ENCODE measurements around the gene DNM3.
"Not testable (repeated sequence)": the region's sequence is repeated elsewhere in the genome, so short reads cannot be mapped to it uniquely, and the experiment has no call there.

DNM3 gene

GRCh38 chr1:171841050-171841910 is at the start of gene DNM3:
Gene DNM3, plus strand, starts transcription at chr1:171841498. Its CDS starts 159 bp downstream, at chr1:171841657.
- peak; percentile 53 to 60 for DNase-seq (ENCODE audit: low read depth in 2 of 2)

GRCh38 chr1:171792656-171793369 is 48.5 kb upstream of the DNM3 start:
- no peak for DNase-seq (ENCODE audit: low read depth in 2 of 2)

GRCh38 chr1:171793636-171794035 is 47.7 kb upstream of the DNM3 start:
- no peak for DNase-seq (ENCODE audit: low read depth in 2 of 2)

GRCh38 chr1:171794085-171794484 is 47.2 kb upstream of the DNM3 start:
- peak; percentile 29 to 52 for DNase-seq (ENCODE audit: low read depth in 2 of 2)

- DNase-seq (ENCODE audit: low read depth in 2 of 2), result no peak
Observed at GRCh38 chr1:171796592-171796991, 44.7 kb upstream of the DNM3 start.

GRCh38 chr1:171798311-171798710 is 43.0 kb upstream of the DNM3 start:
- no peak for DNase-seq (ENCODE audit: low read depth in 2 of 2)

DNA sequence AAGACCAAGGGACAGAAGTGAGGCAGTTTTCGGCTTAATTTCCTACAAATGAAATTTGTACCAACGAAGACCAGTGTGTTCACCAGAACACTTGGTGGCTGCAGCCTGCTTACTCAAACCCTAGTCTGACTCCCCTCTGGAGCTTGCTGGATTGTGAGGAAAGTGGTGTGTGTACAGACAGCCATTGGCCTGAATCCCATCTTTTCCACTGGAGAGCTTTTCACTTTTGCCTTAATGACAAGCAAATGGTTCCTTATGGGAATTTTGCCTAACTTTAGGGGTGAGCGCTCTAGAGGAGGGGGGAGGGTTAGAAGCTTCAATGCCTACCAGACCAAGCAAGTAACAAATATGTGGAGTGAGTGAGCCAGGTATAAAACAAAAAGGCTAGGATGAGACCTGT is 42.5 kb upstream of the DNM3 start:
- DNase-seq (ENCODE audit: low read depth in 2 of 2), result no peak

- no peak for DNase-seq (ENCODE audit: low read depth in 2 of 2)
Observed at GRCh38 chr1:171799166-171799565, 42.1 kb upstream of the DNM3 start.

- DNase-seq (ENCODE audit: low read depth in 2 of 2), result not testable (repeated sequence)
Observed at GRCh38 chr1:171799698-171800097, 41.6 kb upstream of the DNM3 start.

DNA sequence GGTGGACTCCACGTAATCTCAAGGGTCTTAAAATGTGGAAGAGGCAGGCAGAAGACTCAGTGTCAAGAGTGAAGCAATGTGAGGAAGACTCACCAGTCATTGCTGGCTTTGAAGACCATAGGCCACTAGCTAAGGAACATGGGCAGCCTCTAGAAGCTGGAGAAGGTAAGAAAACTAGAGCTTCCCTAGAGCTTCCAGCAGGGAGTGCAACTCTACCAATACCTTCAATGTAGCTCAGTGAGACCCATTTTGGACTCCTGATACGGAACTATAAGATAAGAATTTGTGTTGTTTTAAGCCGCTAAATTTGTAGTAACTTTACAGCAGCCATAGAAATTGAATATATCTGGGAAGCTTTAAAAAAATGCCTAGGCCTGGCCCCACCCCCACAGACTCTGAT is 41.0 kb upstream of the DNM3 start:
- DNase-seq (ENCODE audit: low read depth in 2 of 2), result no peak

- no peak for DNase-seq (ENCODE audit: low read depth in 2 of 2)
Observed at GRCh38 chr1:171800851-171801250, 40.4 kb upstream of the DNM3 start.

DNA sequence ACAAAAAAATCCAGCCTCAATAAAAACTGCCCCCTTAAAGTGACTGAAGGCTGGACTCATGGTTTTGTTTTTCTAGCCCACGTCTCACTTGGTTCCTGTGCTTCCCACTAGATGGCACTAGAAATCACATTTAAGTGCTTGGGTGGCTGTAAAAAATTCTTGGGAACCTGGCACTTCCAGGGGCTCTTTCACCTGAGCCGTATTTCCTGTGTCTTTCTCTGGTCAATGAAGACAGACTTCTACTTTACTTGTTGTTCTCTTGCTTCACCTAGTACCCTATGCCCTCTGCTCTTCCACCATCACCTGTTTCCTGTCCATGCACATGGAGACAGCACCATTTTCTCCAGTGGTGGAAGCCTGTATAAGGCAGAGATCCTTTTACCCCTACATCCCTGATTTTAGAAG is 39.8 kb upstream of the DNM3 start:
- DNase-seq (ENCODE audit: low read depth in 2 of 2), result no peak

DNA sequence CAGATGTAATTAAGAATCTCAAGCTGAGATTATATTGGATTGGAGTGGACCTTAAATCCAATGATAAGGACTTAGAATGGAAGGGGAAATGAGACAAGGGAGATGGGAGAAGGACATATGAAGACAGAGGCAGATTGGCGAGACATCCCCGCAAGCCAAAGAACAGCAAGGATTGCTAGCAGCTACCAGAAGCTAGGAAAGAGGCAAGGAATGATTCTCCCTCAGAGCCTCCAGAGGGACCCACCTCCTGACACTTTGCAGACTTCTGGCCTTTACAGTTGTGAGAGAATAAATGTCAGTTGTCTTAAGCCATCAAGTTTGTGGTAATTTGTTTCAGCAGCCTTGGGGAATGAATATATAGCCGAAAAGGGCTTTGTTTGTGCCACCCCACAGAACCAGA is 39.1 kb upstream of the DNM3 start:
- DNase-seq (ENCODE audit: low read depth in 2 of 2), result no peak

DNA sequence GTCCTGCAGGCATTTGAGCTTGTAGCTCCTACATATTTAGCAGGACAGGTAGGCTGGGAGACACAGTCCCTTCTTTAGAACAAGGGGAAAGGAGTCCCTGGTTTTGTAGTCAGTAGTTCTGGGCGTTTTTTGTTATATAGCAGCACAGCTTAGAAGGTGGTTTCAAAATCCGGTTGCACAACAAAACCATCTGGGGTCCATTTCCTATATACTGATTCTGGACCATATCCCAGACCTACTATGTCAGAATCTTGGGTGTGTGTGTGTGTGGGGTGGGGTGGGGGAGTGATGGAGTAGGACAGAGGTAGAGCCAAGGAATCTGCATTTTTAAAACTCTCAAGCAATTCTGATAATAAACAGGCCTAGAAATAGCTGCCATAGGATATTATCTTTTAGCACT is 38.3 kb upstream of the DNM3 start:
- DNase-seq (ENCODE audit: low read depth in 2 of 2), result no peak

DNA sequence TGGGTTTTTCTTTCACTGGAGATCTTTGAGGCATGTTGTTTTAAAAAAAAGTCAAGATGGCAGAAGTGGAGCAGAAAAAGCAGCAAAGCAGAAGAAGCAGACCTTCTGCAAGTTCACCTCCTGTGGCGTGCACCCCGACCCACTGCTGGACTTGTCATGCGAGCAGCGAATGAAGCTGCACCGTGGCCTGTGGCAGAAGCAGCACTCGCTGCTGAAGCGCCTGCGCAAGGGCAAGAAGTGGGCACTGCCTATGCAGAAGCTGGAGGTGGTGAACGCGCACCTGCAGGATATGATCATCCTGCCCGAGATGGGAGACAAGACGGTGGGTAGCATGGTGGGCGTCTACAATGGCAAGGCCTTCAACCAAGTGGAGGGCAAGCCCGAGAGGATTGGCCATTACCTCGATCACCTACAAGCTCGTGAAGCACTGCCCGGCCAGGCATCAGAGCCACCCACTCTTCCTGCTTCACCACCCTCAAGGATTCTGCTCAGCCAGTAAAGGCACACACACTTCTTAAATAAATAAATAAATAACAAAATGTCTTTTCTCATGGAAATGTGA is 37.8 kb upstream of the DNM3 start:
- no peak for DNase-seq (ENCODE audit: low read depth in 2 of 2)

GRCh38 chr1:171805395-171806115 is 35.7 kb upstream of the DNM3 start:
- no peak for DNase-seq (ENCODE audit: low read depth in 2 of 2)

- DNase-seq (ENCODE audit: low read depth in 2 of 2), result no peak
Observed at GRCh38 chr1:171807556-171807955, 33.7 kb upstream of the DNM3 start.

DNA sequence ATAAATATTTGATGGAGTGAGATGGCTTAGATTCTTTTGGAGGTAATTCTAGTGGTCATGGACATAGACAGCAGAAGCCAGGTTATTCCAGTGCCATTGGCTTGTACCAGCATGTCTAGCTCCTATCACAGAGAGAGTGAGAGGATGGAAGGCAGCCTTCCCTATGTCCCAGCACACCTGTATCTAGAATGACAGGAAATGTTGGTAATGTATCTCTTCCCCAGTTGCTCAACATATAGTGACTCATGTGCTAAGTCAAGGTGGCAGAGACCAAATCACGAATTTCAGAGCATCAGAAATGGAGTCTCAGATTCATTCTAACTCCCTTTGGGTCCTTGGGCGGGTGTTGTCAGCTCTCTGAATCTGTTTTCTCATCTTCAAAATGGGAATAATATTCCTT is 31.5 kb upstream of the DNM3 start:
- DNase-seq (ENCODE audit: low read depth in 2 of 2), result no peak

DNA sequence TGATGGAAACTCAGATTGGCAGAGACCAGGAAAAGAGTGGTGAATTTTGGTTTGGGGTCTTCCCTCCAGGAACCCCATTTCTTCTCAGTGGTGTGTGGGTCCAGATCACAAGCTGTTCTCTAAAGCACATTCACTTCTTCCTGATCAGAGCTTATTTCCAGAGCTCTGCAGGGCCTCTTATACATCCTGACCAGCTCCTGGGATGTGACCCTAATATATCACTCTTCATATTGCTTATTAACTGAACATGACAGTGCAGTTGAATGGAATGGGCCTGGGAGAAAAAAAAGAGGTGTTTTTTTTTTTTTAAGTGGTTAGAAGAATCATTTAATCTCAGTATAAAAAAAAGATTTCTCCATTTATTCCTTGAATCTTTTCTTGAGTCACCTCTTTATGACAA is 29.6 kb upstream of the DNM3 start:
- DNase-seq (ENCODE audit: low read depth in 2 of 2), result no peak

- DNase-seq (ENCODE audit: low read depth in 2 of 2), result no peak
Observed at GRCh38 chr1:171814692-171815091, 26.6 kb upstream of the DNM3 start.

- no peak for DNase-seq (ENCODE audit: low read depth in 2 of 2)
Observed at GRCh38 chr1:171816300-171816901, 24.9 kb upstream of the DNM3 start.
